ENCODE measurements around the gene ACADM. TPM values are rescaled to one million over a fixed set of nuclear protein-coding genes. Genes with fewer than 3 reads are reported as not detected.

The ACADM gene
- total and polyA plus RNA-seq, 2 of the 13 experiments (the other 11 are each of a cell fraction or from before 2014, with no cell fraction given) = 43.7 to 92.2 TPM

- TF ChIP-seq ZNF740 (CRISPR knock-in tag; IDR thresholded peaks at IDR 0.05) = no peak
- TF ChIP-seq NCOA2 (CRISPR knock-in tag; IDR thresholded peaks at IDR 0.05) = peak; percentile 48; the same call in 1 of the 2 replicates
- no peak for TF ChIP-seq ZNF235 (CRISPR knock-in tag; IDR thresholded peaks at IDR 0.05; ENCODE audit: borderline replicate concordance)
- TF ChIP-seq HNRNPK (IDR thresholded peaks at IDR 0.05; ENCODE audit: low read depth, low read length, poor library complexity, severe bottlenecking) = no peak
- no peak for TF ChIP-seq ZNF619 (CRISPR knock-in tag; IDR thresholded peaks at IDR 0.05)
- no peak for TF ChIP-seq ZNF577 (CRISPR knock-in tag; IDR thresholded peaks at IDR 0.05; ENCODE audit: borderline replicate concordance, low read depth)
- no peak for TF ChIP-seq BCLAF1 (IDR thresholded peaks at IDR 0.05)
- TF ChIP-seq ZNF124 (CRISPR knock-in tag; IDR thresholded peaks at IDR 0.05) = no peak
- TF ChIP-seq ZFY (CRISPR knock-in tag; IDR thresholded peaks at IDR 0.05) = no peak; the same call in 1 of the 2 replicates
- no peak for TF ChIP-seq ATRX (CRISPR knock-in tag; IDR thresholded peaks at IDR 0.05; ENCODE audit: borderline replicate concordance)
- TF ChIP-seq NBN (conservative IDR thresholded peaks at IDR 0.05) = no peak
- no peak for TF ChIP-seq ZNF10 (CRISPR knock-in tag; IDR thresholded peaks at IDR 0.05; ENCODE audit: borderline replicate concordance, low read depth)
- TF ChIP-seq DNMT3B (CRISPR knock-in tag; conservative IDR thresholded peaks at IDR 0.05) = no peak
- no peak for TF ChIP-seq ELF1 (CRISPR knock-in tag; IDR thresholded peaks at IDR 0.05)
- TF ChIP-seq ZNF800 (CRISPR knock-in tag; IDR thresholded peaks at IDR 0.05) = no peak
- peak; percentile 79 for TF ChIP-seq TBX2 (CRISPR knock-in tag; IDR thresholded peaks at IDR 0.05; ENCODE audit: borderline replicate concordance)
- no peak; the same call in 1 of the 2 replicates for TF ChIP-seq GTF3A (CRISPR knock-in tag; conservative IDR thresholded peaks at IDR 0.05)
- TF ChIP-seq POLR2AphosphoS5 (IDR thresholded peaks at IDR 0.05; ENCODE audit: low read depth, low read length) = no peak
- TF ChIP-seq HMGXB3 (CRISPR knock-in tag; IDR thresholded peaks at IDR 0.05; ENCODE audit: borderline replicate concordance) = 0 out of 2 replicates have a peak, but pooled peaks have one; percentile 33
These were observed 1.4 kb downstream of the ACADM start (continued) for GRCh38 chr1:75725861-75726361.
